NCI-H2107 treated with DMSO at 0.1 percent for 48 hours (cell line): ENCODE data around the gene ARHGEF11.

Source experiments
- DNase-seq: peaks from one replicate; lab custom pipeline; 2025; ENCODE audit not compliant: unreplicated experiment; lab: John Stamatoyannopoulos, UW

ARHGEF11 gene

DNA sequence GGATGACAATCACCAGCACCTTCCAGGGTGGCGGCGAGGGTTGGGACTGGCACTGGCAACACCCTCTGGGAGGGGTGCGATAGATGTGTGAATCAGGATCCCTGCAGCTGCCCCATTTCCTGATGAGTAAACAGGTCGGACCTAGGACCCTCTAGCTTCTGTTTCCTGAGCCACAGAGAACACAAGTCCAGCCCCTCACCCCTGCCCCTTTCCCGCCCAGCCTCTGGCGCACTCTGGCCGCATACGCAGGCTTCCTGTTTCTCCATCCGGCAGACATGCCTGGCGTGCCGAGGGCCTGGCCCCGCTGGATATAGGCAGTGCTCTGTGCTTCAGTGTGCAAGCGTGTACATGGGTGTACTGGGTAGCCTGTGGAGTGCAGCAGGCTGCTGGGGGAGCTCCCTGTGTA is 147.4 kb downstream of the ARHGEF11 start:
- no peak for DNase-seq

DNA sequence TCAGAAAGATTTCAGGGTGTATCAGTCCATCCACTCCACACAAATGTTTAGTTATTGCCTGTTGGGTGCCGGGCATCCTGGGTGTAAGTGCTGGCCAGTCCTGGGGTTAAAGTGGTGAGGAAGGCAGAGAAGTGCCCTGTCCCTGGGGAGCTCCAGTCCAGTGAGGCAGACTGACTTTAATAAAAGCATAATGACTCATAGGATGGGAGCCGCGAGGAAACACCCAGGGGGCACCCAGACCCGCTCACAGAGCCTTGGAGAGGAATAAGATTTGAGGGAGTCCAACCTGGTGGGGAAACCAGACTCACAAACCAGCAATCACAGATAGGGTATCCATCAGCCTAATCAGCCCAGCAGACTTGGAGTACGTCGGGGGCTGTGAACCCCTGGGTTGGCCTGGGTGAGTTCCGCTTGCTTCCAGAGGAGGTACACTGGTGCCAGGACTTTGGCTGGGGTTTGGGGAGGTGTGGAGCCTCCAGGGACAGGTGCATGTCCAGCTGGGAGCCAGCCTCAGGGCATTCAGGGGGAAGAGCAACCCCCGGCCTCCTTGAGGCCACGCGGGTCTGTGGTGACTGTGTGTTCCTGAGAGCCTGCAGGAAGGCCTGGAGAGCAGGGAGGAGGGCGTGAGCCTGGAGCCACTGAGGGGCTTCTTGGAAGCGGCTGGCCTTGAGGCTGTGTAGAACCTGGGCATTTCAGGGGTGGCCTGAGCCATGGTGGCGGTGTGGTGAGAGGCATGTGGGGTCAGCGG is 148.3 kb downstream of the ARHGEF11 start:
- no peak for DNase-seq

DNA sequence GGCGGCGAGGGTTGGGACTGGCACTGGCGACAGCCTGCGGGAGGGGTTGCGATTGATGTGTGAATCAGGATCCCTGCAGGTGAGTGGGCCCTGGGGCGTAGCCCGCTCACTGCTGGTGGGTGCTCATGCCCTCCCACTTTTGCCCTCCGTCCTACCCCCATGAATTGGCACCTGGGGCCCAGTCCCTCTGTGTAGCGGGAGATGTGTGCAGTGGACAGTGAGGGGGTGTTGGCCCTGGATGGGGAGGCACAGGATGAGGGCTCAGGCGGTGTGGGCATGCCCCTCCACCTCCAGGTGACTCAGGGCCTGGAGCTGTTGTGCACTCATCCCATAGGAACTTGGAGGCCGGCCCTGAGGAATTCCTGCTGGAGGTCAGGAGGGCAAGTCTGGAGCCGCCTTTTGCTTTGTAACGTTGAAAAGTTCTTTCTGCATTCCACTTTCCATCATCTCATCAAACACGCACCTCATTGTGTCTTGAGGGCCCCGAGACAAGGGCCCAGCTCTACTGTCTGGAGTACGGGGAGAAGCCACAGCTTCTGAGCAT is 149.0 kb downstream of the ARHGEF11 start:
- no peak for DNase-seq

DNA sequence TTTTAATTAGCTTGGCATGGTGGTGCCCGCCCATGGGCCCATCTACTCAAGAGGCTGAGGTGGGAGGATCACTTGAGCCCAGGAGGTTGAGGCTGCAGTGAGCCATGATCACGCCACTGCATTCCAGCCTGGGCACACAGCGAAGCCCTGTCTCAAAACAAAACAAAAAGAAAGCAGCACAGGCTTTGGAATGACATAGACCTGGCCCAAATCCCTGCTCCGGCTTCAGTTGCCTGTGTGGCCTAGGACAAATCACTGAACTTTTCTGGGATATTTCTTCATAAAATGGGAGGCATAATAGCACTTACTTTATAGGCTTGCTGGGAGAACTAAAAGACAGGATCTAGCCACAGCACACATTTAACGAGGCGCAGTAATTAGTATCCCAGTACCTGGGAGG is 149.6 kb downstream of the ARHGEF11 start:
- no peak for DNase-seq

DNA sequence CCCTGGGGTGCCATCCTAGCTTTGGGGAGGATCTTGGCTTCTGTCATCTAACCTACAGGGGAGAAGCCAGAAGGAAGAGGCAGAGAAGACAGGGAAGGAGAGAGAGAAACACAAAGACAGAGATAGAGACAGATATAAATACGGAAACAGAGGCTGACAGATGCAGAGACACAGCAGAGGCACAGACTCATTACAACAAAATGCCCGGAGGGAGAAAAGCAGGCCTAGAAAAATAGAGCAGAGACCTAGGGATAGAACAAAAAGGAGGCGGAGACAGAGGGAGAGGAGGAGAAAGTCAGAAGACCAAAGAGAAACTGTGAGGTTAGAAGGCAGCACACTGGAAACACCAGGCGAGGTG is 150.1 kb downstream of the ARHGEF11 start:
- no peak for DNase-seq

DNA sequence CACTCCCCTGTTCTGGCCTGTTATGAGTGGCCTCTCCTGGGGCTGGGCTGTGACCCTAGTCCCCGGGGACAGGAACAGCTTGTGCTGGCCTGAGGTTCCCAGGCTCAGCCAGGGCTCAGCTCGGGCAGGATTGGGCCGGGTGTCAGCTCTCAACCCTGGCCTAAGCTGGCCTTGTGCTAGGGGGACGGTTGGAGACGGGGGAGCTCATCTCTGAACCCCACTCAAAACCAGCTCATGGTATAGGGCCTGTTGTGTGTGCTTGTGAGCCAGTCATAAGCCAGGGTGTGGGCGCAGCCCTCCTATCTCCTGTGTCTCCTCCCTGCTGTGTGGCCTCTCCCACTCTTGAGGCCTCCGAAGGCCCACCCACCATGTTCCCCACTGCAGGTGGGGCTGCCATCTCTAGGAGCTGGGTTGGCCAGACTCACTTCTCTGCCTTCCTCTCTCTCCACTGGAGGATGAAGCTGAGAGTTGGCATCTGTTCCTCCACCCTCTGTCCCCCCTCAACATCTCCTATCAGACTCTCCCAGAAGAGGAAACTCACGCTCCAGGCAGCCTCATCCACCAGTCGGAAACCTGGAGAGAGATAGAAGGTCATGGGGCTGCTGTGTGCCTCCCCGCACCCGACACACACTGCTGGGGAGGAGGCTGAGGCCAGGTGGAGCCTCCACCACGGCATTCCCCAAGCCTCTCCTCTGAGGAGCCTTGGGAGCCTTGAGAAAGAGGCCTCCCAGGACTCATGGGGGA is 150.7 kb downstream of the ARHGEF11 start:
- DNase-seq: no peak

DNA sequence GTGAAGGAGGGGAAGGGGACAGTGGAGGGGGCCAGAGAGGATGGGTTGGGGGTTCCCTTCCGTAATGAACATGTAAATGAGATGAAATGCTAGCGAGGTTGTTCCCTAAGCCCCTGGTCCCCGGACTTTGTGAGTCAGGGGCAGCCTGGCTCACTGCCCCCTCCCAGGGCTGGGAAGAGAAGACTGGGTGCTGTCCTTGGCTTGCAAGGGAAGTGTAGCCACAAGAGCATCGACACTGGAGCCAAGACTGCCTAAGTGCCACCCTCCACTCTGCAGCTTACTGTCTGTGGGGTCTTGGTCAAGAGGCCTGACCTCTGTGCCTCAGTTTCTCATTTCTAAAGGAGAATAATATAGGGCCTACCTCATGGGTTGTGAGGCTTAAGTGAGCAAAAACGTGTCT is 151.5 kb downstream of the ARHGEF11 start:
- DNase-seq: no peak

DNA sequence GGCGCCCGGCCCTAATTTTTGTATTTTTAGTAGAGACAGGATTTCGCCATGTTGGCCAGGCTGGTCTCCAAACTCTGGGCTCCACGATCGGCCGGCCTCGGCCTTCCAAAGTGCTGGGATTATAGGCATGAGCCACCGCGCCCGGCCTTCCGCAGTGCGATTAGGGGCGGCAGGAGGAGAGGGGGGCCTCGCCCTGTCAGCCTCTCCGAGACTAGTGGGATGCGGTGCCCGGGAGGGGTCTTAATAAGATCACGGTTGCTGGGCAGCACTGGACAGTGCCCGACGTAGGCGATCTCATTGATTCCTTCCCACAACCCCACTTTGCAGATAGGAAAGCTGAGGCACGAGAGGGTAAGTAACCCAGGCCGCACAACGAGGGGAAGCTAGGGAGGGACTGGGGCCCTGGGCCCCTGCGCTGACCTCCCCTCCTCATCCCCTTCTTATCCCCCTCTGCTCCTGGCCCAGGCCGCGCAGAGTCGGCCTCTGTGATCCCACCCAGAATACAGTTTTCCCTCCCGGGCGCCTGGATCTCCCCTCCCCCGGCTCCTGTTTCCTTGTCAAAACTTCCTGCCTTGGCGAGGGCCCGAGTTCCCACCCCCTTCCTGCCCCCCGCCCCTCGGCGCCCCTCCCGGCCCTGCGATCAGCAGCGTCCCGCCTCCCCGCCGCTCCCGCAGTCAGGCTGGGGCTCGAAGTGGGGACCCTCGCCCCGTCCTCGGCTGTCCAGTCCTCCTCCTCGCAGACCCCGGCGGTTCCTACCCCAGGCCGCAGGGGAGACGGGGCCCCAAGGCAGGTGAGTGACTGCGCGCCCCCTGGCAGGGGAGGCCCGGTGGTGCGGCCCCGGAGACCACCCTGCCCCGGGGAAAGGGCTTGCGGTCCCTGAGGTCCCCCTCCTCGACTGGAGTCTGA is 152.2 kb downstream of the ARHGEF11 start, which contains the start of gene PEAR1:
PEAR1 (plus strand) TSS at position 671 of the 906 bp plus-strand sequence. CDS start 10,209 bp downstream, outside the sequence.
- DNase-seq: no peak

DNA sequence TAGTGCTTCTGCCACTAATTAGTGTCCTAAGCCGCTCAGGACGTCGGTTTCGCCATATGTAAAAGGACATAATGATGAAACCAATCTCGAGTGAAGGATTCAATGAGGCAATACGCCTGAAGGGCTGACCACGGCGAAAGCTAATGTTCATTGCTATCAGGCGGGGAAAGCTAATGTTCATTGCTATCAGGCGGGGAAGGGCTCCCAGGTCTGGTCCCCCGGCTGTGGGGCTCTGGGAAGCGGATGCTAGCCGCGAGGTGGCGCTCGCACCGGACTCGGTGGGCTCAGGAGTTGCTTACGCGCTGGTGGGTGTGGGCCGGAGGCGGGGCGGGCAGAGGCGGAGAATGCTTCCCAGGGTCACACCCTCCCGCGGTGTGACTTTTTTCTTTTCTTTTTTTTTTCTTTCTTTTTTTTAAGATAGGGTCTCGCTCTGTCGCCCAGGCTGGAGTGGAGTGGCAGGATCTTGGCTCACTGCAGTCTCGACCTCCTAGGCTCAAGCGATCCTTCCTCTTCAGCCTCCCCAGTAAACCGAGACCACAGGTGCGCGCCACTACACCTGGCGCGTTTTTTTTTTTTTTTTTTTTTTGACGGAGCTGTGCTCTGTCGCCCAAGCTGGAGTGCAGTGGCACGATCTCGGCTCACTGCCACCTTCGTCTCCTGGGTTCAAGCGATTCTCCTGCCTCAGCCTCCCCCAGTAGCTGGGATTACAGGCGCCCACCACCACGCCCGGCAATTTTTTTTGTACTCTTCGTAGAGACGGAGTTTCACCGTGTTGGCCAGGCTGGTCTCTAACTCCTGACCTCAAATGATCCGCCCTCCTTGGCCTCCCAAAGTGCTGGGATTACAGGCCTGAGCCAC is 153.1 kb downstream of the ARHGEF11 start:
- DNase-seq: peak; percentile 39

DNA sequence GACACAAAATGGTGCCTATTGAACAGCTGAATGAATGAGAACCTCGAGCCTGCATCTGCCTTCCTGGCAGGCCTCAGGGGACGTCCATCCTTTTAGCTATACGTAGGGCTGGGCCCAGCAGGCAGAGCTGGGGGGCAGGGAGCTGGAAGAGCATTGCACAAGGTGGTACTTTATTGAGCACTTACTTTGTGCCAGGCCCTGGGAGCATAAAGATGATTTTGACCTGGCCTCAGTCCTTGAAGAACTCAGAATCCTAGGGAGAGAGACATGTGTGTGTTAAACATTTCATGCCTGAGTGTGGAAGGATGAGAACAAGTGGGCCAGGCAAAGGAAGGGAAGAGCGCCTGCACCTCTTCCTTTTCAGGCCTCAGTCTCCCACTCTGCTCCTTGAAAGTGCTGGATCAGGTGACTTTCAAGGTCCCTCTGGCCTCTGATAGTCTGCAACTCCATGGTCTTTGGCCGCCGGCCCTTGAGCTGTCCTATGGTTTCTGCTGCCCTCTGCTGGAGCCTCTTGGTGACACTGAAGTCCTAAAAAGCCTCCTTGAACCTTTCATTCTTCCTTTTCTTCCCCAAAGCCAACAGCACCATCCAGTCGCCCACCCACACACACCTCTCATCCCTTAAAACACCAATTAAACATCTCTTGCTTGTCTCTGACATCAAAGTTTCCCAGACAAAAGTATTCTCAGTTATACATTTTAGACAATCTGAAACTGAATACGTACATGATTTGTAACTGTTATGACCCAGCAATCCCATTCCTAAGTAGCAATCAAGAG is 155.6 kb downstream of the ARHGEF11 start:
- DNase-seq: peak; percentile 53

DNA sequence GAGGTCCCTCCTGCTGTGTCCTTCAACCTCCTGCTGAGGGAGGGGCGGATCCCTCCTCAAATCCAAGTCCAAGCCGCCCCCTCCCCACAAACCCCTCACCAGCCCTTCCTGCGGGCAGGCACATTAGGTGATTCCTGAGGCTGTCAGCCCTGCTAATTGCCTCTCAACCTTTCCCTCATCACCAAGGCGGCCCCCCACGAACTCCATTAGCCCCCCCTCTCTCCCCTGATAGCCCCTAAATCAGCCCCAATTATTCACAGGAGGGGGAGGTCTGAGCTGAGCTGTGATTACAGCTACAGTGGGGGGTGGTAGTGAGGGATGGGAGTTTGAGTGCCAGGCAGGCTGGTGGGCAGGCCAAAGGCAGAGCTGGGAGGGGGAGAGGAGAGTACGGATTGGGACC is 157.8 kb downstream of the ARHGEF11 start:
- DNase-seq: no peak

DNA sequence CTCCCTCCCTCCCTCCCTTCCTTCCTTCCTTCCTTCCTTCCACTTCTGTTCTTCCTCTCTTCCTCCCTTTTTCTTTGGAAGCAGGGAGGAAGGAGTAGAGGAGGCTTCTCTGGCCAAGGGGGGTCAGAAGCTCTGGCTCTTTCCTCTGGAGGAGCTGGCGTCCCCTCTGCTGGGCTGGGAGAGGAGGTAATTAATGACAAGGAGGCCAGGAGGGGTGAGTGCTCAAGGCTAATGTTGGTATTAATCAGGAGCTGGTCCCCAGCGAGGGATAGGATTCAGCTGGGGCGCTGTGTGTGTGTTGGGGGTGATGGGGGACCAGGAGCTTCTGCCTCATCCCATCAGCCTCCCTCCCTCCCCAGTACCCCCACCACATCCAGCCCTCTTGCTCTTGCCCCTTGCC is 158.2 kb downstream of the ARHGEF11 start:
- no peak for DNase-seq

DNA sequence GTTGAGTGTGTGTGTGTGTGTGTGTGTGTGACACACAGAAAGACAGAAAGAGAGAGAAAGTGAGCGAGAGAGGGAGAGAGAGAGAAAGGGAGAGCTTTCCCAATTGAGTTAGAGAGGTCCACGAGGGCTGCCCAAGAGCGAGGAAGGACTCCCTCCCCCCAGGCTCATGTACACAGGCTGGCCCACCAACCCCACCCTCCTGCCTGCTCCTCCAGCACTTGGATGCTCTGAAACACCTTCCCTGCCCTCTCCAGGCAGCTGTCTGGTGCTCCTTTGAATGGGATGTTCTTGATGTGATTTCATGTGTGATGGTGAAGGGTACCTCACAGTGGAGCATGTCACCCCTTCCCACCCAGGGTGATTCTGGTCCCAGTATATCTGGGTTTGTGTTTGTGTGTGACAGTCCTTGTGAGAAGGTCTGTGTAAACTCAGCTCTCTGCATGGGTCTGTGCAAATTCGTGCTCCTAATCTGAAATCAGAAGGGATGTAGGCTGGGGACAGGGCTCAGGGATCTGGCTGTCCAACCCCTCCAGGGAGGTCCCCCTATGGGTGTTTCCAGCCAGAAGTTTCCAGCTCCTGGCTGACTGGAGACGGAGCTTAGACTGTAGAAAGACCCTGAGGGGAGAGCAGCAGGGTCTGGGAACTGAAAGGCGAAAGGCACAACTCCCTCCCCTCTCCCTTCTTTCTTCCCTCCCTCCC is 158.8 kb downstream of the ARHGEF11 start:
- DNase-seq: no peak

DNA sequence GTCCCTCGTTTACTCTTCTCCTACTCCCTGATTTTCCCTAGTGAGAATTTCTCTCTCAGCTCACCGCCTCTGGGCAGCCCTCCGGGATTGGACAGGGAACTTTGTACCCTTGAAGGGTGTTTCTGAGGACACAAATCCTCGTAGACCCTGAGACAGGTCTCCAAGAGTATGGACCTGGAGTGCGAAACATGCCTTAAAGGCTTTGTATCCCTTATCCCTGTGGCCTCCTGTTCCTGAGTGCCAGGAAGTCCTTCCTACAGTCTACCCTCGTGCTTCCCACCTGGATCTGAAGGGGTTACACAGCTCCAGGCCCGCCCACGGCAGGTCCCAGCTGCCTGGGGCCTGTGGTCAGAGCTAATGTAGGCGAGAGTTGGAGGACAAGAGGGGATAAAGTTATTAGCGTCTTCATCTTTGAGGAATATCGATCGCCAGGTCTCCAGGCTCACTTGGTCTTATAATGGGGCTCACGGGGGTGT is 159.6 kb downstream of the ARHGEF11 start:
- no peak for DNase-seq

DNA sequence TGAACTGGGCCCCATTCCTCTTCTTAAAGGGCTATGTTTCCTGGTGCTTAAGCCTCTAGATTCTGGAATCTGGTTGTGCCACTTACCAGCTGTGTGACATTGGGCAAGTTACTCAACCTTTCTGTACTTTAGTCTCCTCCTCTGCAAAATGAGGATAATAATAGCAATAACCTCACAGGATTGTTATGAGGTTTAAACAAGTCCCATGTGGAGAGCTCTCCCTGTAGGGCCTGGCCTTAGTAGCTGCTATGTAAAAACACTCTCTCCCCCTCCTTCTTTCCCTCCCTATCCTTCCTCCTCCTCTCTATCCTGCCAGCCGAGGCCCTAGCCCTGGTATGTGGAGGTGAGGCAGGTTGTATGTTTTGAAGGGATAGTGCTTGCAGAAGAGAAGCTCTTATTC is 160.2 kb downstream of the ARHGEF11 start:
- no peak for DNase-seq
